Measurements from ENCODE around the gene CYTL1.

DNA sequence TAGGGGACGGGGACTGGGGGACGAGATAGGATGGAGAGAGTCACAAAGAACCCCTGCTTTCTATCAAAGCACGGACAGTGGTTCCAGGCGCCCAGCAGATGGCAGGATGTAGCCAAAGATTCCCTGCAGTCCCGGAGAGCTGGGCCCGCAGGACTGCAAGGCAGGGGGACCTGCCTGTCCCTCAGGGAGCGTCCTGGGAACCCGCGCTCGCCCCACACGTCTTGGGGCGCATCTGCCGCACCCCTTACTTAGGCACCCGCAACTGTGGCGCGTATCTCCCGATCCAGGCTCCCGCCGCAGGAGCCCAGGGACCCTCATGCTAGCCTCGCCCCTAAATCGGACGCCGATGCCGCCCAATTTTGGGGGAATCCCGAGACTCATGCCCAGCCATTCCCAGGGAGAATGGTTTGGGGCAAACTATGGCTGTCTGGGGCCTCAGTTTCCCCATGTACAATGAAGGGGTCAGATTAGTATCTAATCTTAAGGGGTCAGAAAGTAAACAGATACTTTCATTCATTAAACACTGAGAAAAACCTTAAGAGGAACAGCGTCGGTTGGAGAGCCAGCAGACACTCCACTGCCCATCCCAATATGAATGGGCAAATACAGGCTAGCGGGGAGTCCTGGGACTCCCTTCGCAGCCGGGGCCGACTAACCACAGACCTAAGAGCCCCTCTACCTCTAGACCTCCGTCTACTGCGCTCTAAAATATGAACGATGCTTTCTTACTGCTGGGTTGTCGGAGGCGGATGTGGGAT lies 31.4 kb upstream of the CYTL1 start:
- no peak for TF ChIP-seq EP300 (IDR thresholded peaks at IDR 0.05)
- TF ChIP-seq, protein P1, sequence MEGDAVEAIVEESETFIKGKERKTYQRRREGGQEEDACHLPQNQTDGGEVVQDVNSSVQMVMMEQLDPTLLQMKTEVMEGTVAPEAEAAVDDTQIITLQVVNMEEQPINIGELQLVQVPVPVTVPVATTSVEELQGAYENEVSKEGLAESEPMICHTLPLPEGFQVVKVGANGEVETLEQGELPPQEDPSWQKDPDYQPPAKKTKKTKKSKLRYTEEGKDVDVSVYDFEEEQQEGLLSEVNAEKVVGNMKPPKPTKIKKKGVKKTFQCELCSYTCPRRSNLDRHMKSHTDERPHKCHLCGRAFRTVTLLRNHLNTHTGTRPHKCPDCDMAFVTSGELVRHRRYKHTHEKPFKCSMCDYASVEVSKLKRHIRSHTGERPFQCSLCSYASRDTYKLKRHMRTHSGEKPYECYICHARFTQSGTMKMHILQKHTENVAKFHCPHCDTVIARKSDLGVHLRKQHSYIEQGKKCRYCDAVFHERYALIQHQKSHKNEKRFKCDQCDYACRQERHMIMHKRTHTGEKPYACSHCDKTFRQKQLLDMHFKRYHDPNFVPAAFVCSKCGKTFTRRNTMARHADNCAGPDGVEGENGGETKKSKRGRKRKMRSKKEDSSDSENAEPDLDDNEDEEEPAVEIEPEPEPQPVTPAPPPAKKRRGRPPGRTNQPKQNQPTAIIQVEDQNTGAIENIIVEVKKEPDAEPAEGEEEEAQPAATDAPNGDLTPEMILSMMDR (IDR thresholded peaks at IDR 0.05) = peak; percentile 19 to 66 (median 44)
